ENCODE results near the gene SCAMP4.
A peak's percentile ranks its signal among the peaks of the same experiment; 100 is the strongest.

SCAMP4 gene

GRCh38 chr19:1956868-1957492, 51.8 kb downstream of the SCAMP4 start:
- Histone ChIP-seq H3K27me3 (ENCODE audit: insufficient read depth, low read length, poor library complexity) (no peaks in the 10 kb centered on the region), H3K36me3 (ENCODE audit: control insufficient read depth, insufficient read depth, low read length) (peaks cover under 1% of the 10 kb centered on the region)
- no CpG with 5 or more reads among the region's 28 CpGs for WGBS (ENCODE audit: extremely low coverage, insufficient coverage, low lambda C conversion rate)

GRCh38 chr19:1957562-1958248, 52.5 kb downstream of the SCAMP4 start:
- H4K5ac ChIP-seq (ENCODE audit: low read length): no peak overlapping the region
- no peak overlapping the region for H2BK15ac ChIP-seq (replicated peaks; ENCODE audit: low read depth)
- H3K4me2 ChIP-seq (ENCODE audit: low read length): no peak overlapping the region
- H2BK5ac ChIP-seq (ENCODE audit: low read length): no peak overlapping the region
- H2BK120ac ChIP-seq (ENCODE audit: low read depth, low read length): no peak overlapping the region
- no peak overlapping the region for H3K4ac ChIP-seq (ENCODE audit: low read depth, low read length)
- no peak for DNase-seq
- H3K18ac ChIP-seq (ENCODE audit: low read length): no peak overlapping the region
- no CpG with 5 or more reads among the region's 40 CpGs for WGBS (ENCODE audit: extremely low coverage, insufficient coverage, low lambda C conversion rate)
- peaks cover 19% of the 10 kb centered on the region for H3K79me1 ChIP-seq (ENCODE audit: low read length)
- no peak overlapping the region for H4K8ac ChIP-seq (ENCODE audit: low read depth, low read length)
- H2AK5ac ChIP-seq (ENCODE audit: low read length): no peak overlapping the region
- no peak overlapping the region for H3K56ac ChIP-seq (ENCODE audit: low read length)
- no peak overlapping the region for H3K23ac ChIP-seq (ENCODE audit: low read length)
- peaks cover 68% of the 10 kb centered on the region for H3K79me2 ChIP-seq (ENCODE audit: control insufficient read depth, insufficient read depth, low read length)
- no peaks in the 10 kb centered on the region for H3K4me1 ChIP-seq (ENCODE audit: control insufficient read depth, low read depth, low read length)
- H3K27ac ChIP-seq (ENCODE audit: low read depth, low read length): no peak overlapping the region
- no peaks in the 10 kb centered on the region for H3K36me3 ChIP-seq (ENCODE audit: control insufficient read depth, insufficient read depth, low read length)
- no peak overlapping the region for H3K9ac ChIP-seq (ENCODE audit: low read length)
- H3K27me3 ChIP-seq (ENCODE audit: insufficient read depth, low read length, poor library complexity): no peaks in the 10 kb centered on the region
- H3K4me3 ChIP-seq (ENCODE audit: low read length): no peak overlapping the region

More at GRCh38 chr19:1956868-1957492, 51.8 kb downstream of the SCAMP4 start:
- H2BK15ac ChIP-seq (replicated peaks; ENCODE audit: low read depth): no peak overlapping the region
- H3K56ac ChIP-seq (ENCODE audit: low read length): no peak overlapping the region
- DNase-seq: peak; percentile 37
- no peak overlapping the region for H3K27ac ChIP-seq (ENCODE audit: low read depth, low read length)
- no peaks in the 10 kb centered on the region for H3K4me1 ChIP-seq (ENCODE audit: control insufficient read depth, low read depth, low read length)
- H3K23ac ChIP-seq (ENCODE audit: low read length): no peak overlapping the region
- no peak overlapping the region for H4K8ac ChIP-seq (ENCODE audit: low read depth, low read length)
- H4K5ac ChIP-seq (ENCODE audit: low read length): no peak overlapping the region
- peaks cover 22% of the 10 kb centered on the region for H3K79me1 ChIP-seq (ENCODE audit: low read length)
- no peak overlapping the region for H2BK5ac ChIP-seq (ENCODE audit: low read length)
- no peak overlapping the region for H2BK120ac ChIP-seq (ENCODE audit: low read depth, low read length)
- H3K79me2 ChIP-seq (ENCODE audit: control insufficient read depth, insufficient read depth, low read length): peaks cover 75% of the 10 kb centered on the region
- H3K4me2 ChIP-seq (ENCODE audit: low read length): no peak overlapping the region
- H2AK5ac ChIP-seq (ENCODE audit: low read length): no peak overlapping the region
- H3K4me3 ChIP-seq (ENCODE audit: low read length): no peak overlapping the region
- H3K18ac ChIP-seq (ENCODE audit: low read length): no peak overlapping the region
- H3K9ac ChIP-seq (ENCODE audit: low read length): no peak overlapping the region
- H3K4ac ChIP-seq (ENCODE audit: low read depth, low read length): no peak overlapping the region

GRCh38 chr19:1959928-1960589, 54.9 kb downstream of the SCAMP4 start:
- Histone ChIP-seq H3K79me2 (ENCODE audit: control insufficient read depth, insufficient read depth, low read length) (peaks cover 45% of the 10 kb centered on the region), H2BK5ac (ENCODE audit: low read length) (no peak overlapping the region), H3K23ac (ENCODE audit: low read length) (no peak overlapping the region), H2BK120ac (ENCODE audit: low read depth, low read length) (no peak overlapping the region), H4K8ac (ENCODE audit: low read depth, low read length) (no peak overlapping the region), H3K27me3 (ENCODE audit: insufficient read depth, low read length, poor library complexity) (no peaks in the 10 kb centered on the region), H3K4me1 (ENCODE audit: control insufficient read depth, low read depth, low read length) (no peaks in the 10 kb centered on the region), H3K27ac (ENCODE audit: low read depth, low read length) (no peak overlapping the region), H3K4me3 (ENCODE audit: low read length) (no peak overlapping the region), H3K79me1 (ENCODE audit: low read length) (peaks cover 12% of the 10 kb centered on the region), H3K4me2 (ENCODE audit: low read length) (no peak overlapping the region), H4K5ac (ENCODE audit: low read length) (no peak overlapping the region), H3K18ac (ENCODE audit: low read length) (no peak overlapping the region), H2BK15ac (replicated peaks; ENCODE audit: low read depth) (no peak overlapping the region), H3K56ac (ENCODE audit: low read length) (no peak overlapping the region), H2AK5ac (ENCODE audit: low read length) (no peak overlapping the region), H3K4ac (ENCODE audit: low read depth, low read length) (no peak overlapping the region), H3K9ac (ENCODE audit: low read length) (no peak overlapping the region), H3K36me3 (ENCODE audit: control insufficient read depth, insufficient read depth, low read length) (no peaks in the 10 kb centered on the region)
- no CpG with 5 or more reads among the region's 32 CpGs for whole genome bisulfite sequencing (ENCODE audit: extremely low coverage, insufficient coverage, low lambda C conversion rate)
- no peak for DNase-seq

- Histone ChIP-seq H4K8ac (ENCODE audit: low read depth, low read length) (no peak overlapping the region), H3K9ac (ENCODE audit: low read length) (no peak overlapping the region), H3K79me1 (ENCODE audit: low read length) (peaks cover 9% of the 10 kb centered on the region), H2BK15ac (replicated peaks; ENCODE audit: low read depth) (no peak overlapping the region), H3K27ac (ENCODE audit: low read depth, low read length) (no peak overlapping the region), H4K5ac (ENCODE audit: low read length) (no peak overlapping the region), H3K27me3 (ENCODE audit: insufficient read depth, low read length, poor library complexity) (no peaks in the 10 kb centered on the region), H2AK5ac (ENCODE audit: low read length) (no peak overlapping the region), H2BK5ac (ENCODE audit: low read length) (no peak overlapping the region), H3K79me2 (ENCODE audit: control insufficient read depth, insufficient read depth, low read length) (peaks cover 34% of the 10 kb centered on the region), H3K36me3 (ENCODE audit: control insufficient read depth, insufficient read depth, low read length) (no peaks in the 10 kb centered on the region), H3K4ac (ENCODE audit: low read depth, low read length) (no peak overlapping the region), H3K56ac (ENCODE audit: low read length) (no peak overlapping the region), H3K4me1 (ENCODE audit: control insufficient read depth, low read depth, low read length) (no peaks in the 10 kb centered on the region), H3K4me3 (ENCODE audit: low read length) (no peak overlapping the region), H3K4me2 (ENCODE audit: low read length) (no peak overlapping the region), H3K18ac (ENCODE audit: low read length) (no peak overlapping the region), H3K23ac (ENCODE audit: low read length) (no peak overlapping the region), H2BK120ac (ENCODE audit: low read depth, low read length) (no peak overlapping the region)
- no CpG with 5 or more reads among the region's 42 CpGs for WGBS (ENCODE audit: extremely low coverage, insufficient coverage, low lambda C conversion rate)
- no peak for DNase-seq
Measured at GRCh38 chr19:1961000-1961883, 56.0 kb downstream of the SCAMP4 start.

- no peak overlapping the region for H4K8ac ChIP-seq (ENCODE audit: low read depth, low read length)
- no peak overlapping the region for H3K4ac ChIP-seq (ENCODE audit: low read depth, low read length)
- H3K4me3 ChIP-seq (ENCODE audit: low read length): no peak overlapping the region
- no peaks in the 10 kb centered on the region for H3K27me3 ChIP-seq (ENCODE audit: insufficient read depth, low read length, poor library complexity)
- no peaks in the 10 kb centered on the region for H3K4me1 ChIP-seq (ENCODE audit: control insufficient read depth, low read depth, low read length)
- H3K23ac ChIP-seq (ENCODE audit: low read length): no peak overlapping the region
- H3K4me2 ChIP-seq (ENCODE audit: low read length): no peak overlapping the region
- no peak overlapping the region for H2BK5ac ChIP-seq (ENCODE audit: low read length)
- H3K79me2 ChIP-seq (ENCODE audit: control insufficient read depth, insufficient read depth, low read length): peaks cover 26% of the 10 kb centered on the region
- H3K18ac ChIP-seq (ENCODE audit: low read length): no peak overlapping the region
- no peaks in the 10 kb centered on the region for H3K36me3 ChIP-seq (ENCODE audit: control insufficient read depth, insufficient read depth, low read length)
- no peak for DNase-seq
- H3K9ac ChIP-seq (ENCODE audit: low read length): no peak overlapping the region
- H4K5ac ChIP-seq (ENCODE audit: low read length): no peak overlapping the region
- H2AK5ac ChIP-seq (ENCODE audit: low read length): no peak overlapping the region
- no peak overlapping the region for H3K56ac ChIP-seq (ENCODE audit: low read length)
- H3K79me1 ChIP-seq (ENCODE audit: low read length): peaks cover 9% of the 10 kb centered on the region
- H2BK120ac ChIP-seq (ENCODE audit: low read depth, low read length): no peak overlapping the region
- no peak overlapping the region for H3K27ac ChIP-seq (ENCODE audit: low read depth, low read length)
- no peak overlapping the region for H2BK15ac ChIP-seq (replicated peaks; ENCODE audit: low read depth)
- no CpG with 5 or more reads among the region's 23 CpGs for WGBS (ENCODE audit: extremely low coverage, insufficient coverage, low lambda C conversion rate)
Measured at GRCh38 chr19:1962674-1963073, 57.5 kb downstream of the SCAMP4 start.
